H9 (cell line): ENCODE data around the gene ANKRD28. TPM values are rescaled to one million over a fixed set of nuclear protein-coding genes. Genes with fewer than 3 reads are reported as not detected.

Source experiments
- DNase-seq: peaks from one replicate; pipeline ENCODE4 v3.0.0-alpha.2; 2017
- H2AFZ ChIP-seq: one replicate; pipeline ENCODE4 v1.6.1; 2013; ENCODE audit warnings: mild to moderate bottlenecking, low read length, control low read depth, moderate library complexity
- H2AK5ac ChIP-seq: 2 replicates; pipeline ENCODE4 v1.6.1; 2013; ENCODE audit warnings: low read length, control low read depth, mixed read lengths; ENCODE audit not compliant: insufficient read length
- H2BK120ac ChIP-seq: one replicate; pipeline ENCODE4 v1.6.1; 2013; ENCODE audit warnings: low read depth, mild to moderate bottlenecking, low read length, control low read depth, inconsistent platforms; ENCODE audit not compliant: poor library complexity, severe bottlenecking
- H2BK12ac ChIP-seq: 2 replicates; pipeline ENCODE4 v1.6.1; 2013; ENCODE audit warnings: low read length, control low read depth, mixed read lengths, low read depth; ENCODE audit not compliant: insufficient read length
- H2BK15ac ChIP-seq: 2 replicates; pipeline ENCODE4 v1.6.1; 2013; ENCODE audit warnings: low read depth, low read length, control low read depth
- H2BK20ac ChIP-seq: one replicate; pipeline ENCODE4 v1.6.1; 2013; ENCODE audit warnings: low read depth, mild to moderate bottlenecking, low read length, control low read depth, inconsistent platforms; ENCODE audit not compliant: poor library complexity, severe bottlenecking
- H2BK5ac ChIP-seq: 2 replicates; pipeline ENCODE4 v1.6.1; 2013; ENCODE audit warnings: low read length, control low read depth, mixed read lengths; ENCODE audit not compliant: insufficient read length
- H3K14ac ChIP-seq: 2 replicates; pipeline ENCODE4 v1.6.1; 2013; ENCODE audit warnings: low read length, control low read depth; ENCODE audit not compliant: insufficient read depth
- H3K18ac ChIP-seq: 2 replicates; pipeline ENCODE4 v1.6.1; 2013; ENCODE audit warnings: low read depth, mild to moderate bottlenecking, mixed read lengths, low read length, control low read depth; ENCODE audit not compliant: insufficient read length
- H3K23ac ChIP-seq: 2 replicates; pipeline ENCODE4 v1.6.1; 2013; ENCODE audit warnings: low read length, control low read depth, mixed read lengths, low read depth; ENCODE audit not compliant: insufficient read length
- H3K23me2 ChIP-seq: 2 replicates; pipeline ENCODE4 v1.6.1; 2013; ENCODE audit warnings: low read depth, mild to moderate bottlenecking, mixed read lengths, low read length, control low read depth; ENCODE audit not compliant: insufficient read length, poor library complexity, severe bottlenecking
- H3K27ac ChIP-seq: 2 replicates; pipeline ENCODE4 v1.5.1; 2013; ENCODE audit warnings: low read length, control low read depth, mixed read lengths, low read depth; ENCODE audit not compliant: insufficient read length
- H3K27me3 ChIP-seq: 2 replicates; pipeline ENCODE4 v1.6.1; 2013; ENCODE audit warnings: low read length, control low read depth, inconsistent platforms; ENCODE audit not compliant: insufficient read depth
- H3K4ac ChIP-seq: 2 replicates; pipeline ENCODE4 v1.6.1; 2013; ENCODE audit warnings: low read depth, mild to moderate bottlenecking, control low read depth, inconsistent platforms, low read length, moderate library complexity
- H3K4me1 ChIP-seq: 2 replicates; pipeline ENCODE4 v1.6.1; 2013; ENCODE audit warnings: low read length, control low read depth, inconsistent platforms; ENCODE audit not compliant: insufficient read depth
- H3K4me2 ChIP-seq: 2 replicates; pipeline ENCODE4 v1.6.1; 2013; ENCODE audit warnings: low read length, control low read depth, mixed read lengths; ENCODE audit not compliant: insufficient read length, insufficient read depth
- H3K56ac ChIP-seq: 2 replicates; pipeline ENCODE4 v1.6.1; 2013; ENCODE audit warnings: low read depth, mild to moderate bottlenecking, mixed read lengths, low read length, control low read depth; ENCODE audit not compliant: insufficient read length
- H3K79me1 ChIP-seq: 2 replicates; pipeline ENCODE4 v1.6.1; 2013; ENCODE audit warnings: low read depth, mild to moderate bottlenecking, moderate library complexity, low read length, control low read depth, inconsistent platforms; ENCODE audit not compliant: insufficient read depth, poor library complexity, severe bottlenecking
- H3K79me2 ChIP-seq: 2 replicates; pipeline ENCODE4 v1.6.1; 2013; ENCODE audit warnings: low read length, control low read depth, inconsistent platforms; ENCODE audit not compliant: insufficient read depth
- H3K9ac ChIP-seq: 2 replicates; pipeline ENCODE4 v1.6.1; 2013; ENCODE audit warnings: low read length, control low read depth, mixed read lengths; ENCODE audit not compliant: insufficient read length; ENCODE audit errors: extremely low read depth
- H3K9me3 ChIP-seq: one replicate; pipeline ENCODE4 v1.6.1; 2013; ENCODE audit warnings: low read depth, low read length, inconsistent platforms; ENCODE audit not compliant: control insufficient read depth
- H3T11ph ChIP-seq: one replicate; pipeline ENCODE4 v1.6.1; 2013; ENCODE audit warnings: mild to moderate bottlenecking, low read length, control low read depth, inconsistent platforms
- H4K20me1 ChIP-seq: one replicate; pipeline ENCODE4 v1.6.1; 2013; ENCODE audit not compliant: control insufficient read depth, insufficient read length, insufficient read depth
- H4K5ac ChIP-seq: 2 replicates; pipeline ENCODE4 v1.6.1; 2013; ENCODE audit warnings: low read depth, mild to moderate bottlenecking, mixed read lengths, low read length, control low read depth; ENCODE audit not compliant: insufficient read length
- H4K8ac ChIP-seq: replicated peaks from 2 replicates; pipeline ENCODE4 v1.6.1; 2013; ENCODE audit warnings: low read length, control low read depth, mixed read lengths, low read depth; ENCODE audit not compliant: insufficient read length
- H4K91ac ChIP-seq: 2 replicates; pipeline ENCODE4 v1.6.1; 2013; ENCODE audit warnings: low read depth, mild to moderate bottlenecking, moderate library complexity, mixed read lengths, low read length, control low read depth; ENCODE audit not compliant: insufficient read length
- H3K27ac Mint-ChIP-seq, 3 experiments: 2 replicates in 2 of 3; 3 replicates in 1 of 3; pipeline ENCODE4 v1.8.0; 2020 to 2021; ENCODE audit warnings: mixed read lengths in 3 of 3, mild to moderate bottlenecking in 1 of 3, moderate library complexity in 1 of 3
- H3K27me3 Mint-ChIP-seq: 2 replicates; pipeline ENCODE4 v1.8.0; 2021; ENCODE audit warnings: low read depth, mild to moderate bottlenecking, moderate library complexity, mixed read lengths
- H3K36me3 Mint-ChIP-seq, 3 experiments: 2 replicates in 2 of 3; 3 replicates in 1 of 3; pipeline ENCODE4 v1.8.0; 2020 to 2021; ENCODE audit warnings: low read depth in 3 of 3, mixed read lengths in 3 of 3; ENCODE audit not compliant: insufficient read depth in 1 of 3
- H3K4me1 Mint-ChIP-seq, 2 experiments: 2 replicates each; pipeline ENCODE4 v1.8.0; 2020; ENCODE audit warnings: mixed read lengths in 2 of 2
- H3K4me3 Mint-ChIP-seq, 2 experiments: 2 replicates in 1 of 2; 3 replicates in 1 of 2; pipeline ENCODE4 v1.8.0; 2020 to 2021; ENCODE audit warnings: mild to moderate bottlenecking in 2 of 2, mixed read lengths in 2 of 2, moderate library complexity in 1 of 2
- H3K9me3 Mint-ChIP-seq, 2 experiments: 2 replicates in 1 of 2; 3 replicates in 1 of 2; pipeline ENCODE4 v1.8.0; 2020; ENCODE audit warnings: mild to moderate bottlenecking in 2 of 2, mixed read lengths in 2 of 2, moderate library complexity in 1 of 2
- CTCF ChIP-seq: fragments of 200-600 bp; sonication (generic); conservative IDR thresholded peaks from 3 replicates; pipeline ENCODE4 v1.8.0; 2021; ENCODE audit warnings: antibody characterized with exemption, mild to moderate bottlenecking
- WGBS: extraction: QIAGEN DNeasy Blood & Tissue Kit; methylation state at CpG from one replicate; pipeline ENCODE4 v1.1.7; 2013; ENCODE audit warnings: missing lambda C conversion rate, low lambda C conversion rate, mixed read lengths; ENCODE audit not compliant: insufficient read length; ENCODE audit errors: extremely low coverage; 5-methylcytosine and 5-hydroxymethylcytosine counted together
- total RNA-seq: library from RNA; stranded (reverse); gene quantifications from 2 replicates; pipeline ENCODE4 v1.2.1, GENCODE V29; 2021

ANKRD28 gene
- total RNA-seq, 1 experiment from 2014 or later, result 59.0 TPM

- no peak overlapping the region for H3K4me2 ChIP-seq
- H3K79me2 ChIP-seq, result 0 out of 2 replicates have a peak, but pooled peaks cover 3% of the 10 kb centered on the region
- WGBS, result no CpG with 5 or more reads among the region's 1 CpG
Observed at GRCh38 chr3:15787526-15787925, 10.3 kb downstream of the ANKRD28 start.

More at GRCh38 chr3:15787526-15787925, 10.3 kb downstream of the ANKRD28 start:
- peaks cover 0 to 3% of the 10 kb centered on the region in 2 experiments; a peak in 2 of 5 replicates for H3K9me3 Mint-ChIP-seq
- Histone ChIP-seq H2BK5ac (no peak overlapping the region), H3K18ac (no peak overlapping the region), H4K8ac (no peak overlapping the region), H3K23me2 (no peaks in the 10 kb centered on the region), H3K9me3 (no peaks in the 10 kb centered on the region), H2BK15ac (no peak overlapping the region), H2BK120ac (no peak overlapping the region), H3K56ac (no peak overlapping the region), H2BK12ac (no peak overlapping the region), H4K91ac (no peak overlapping the region), H3K23ac (no peak overlapping the region), H3K4ac (no peak overlapping the region), H3T11ph (no peak overlapping the region), H3K27ac (no peak overlapping the region), H2AFZ (no peak overlapping the region), H4K20me1 (no peaks in the 10 kb centered on the region), H2AK5ac (no peak overlapping the region), H3K14ac (no peak overlapping the region), H3K9ac (no peak overlapping the region), H3K79me1 (no peaks in the 10 kb centered on the region), H4K5ac (no peak overlapping the region), H3K27me3 (no peaks in the 10 kb centered on the region), H3K4me1 (no peaks in the 10 kb centered on the region), H2BK20ac (no peak overlapping the region)
- peaks cover 13 to 24% (median 18%) of the 10 kb centered on the region in 3 experiments for H3K36me3 Mint-ChIP-seq
- no peak for TF ChIP-seq CTCF
- peaks cover 11 to 18% of the 10 kb centered on the region in 2 experiments for H3K4me1 Mint-ChIP-seq
- 0 out of 7 replicates have a peak overlapping the region, but pooled peaks of 1 of the 3 experiments have one; percentile 14 for H3K27ac Mint-ChIP-seq
- DNase-seq, result no peak
- H3K27me3 Mint-ChIP-seq, result no peaks in the 10 kb centered on the region
- H3K4me3 Mint-ChIP-seq, result no peak overlapping the region
